Measurements from ENCODE around the gene MAGI2.

MAGI2 gene

DNA sequence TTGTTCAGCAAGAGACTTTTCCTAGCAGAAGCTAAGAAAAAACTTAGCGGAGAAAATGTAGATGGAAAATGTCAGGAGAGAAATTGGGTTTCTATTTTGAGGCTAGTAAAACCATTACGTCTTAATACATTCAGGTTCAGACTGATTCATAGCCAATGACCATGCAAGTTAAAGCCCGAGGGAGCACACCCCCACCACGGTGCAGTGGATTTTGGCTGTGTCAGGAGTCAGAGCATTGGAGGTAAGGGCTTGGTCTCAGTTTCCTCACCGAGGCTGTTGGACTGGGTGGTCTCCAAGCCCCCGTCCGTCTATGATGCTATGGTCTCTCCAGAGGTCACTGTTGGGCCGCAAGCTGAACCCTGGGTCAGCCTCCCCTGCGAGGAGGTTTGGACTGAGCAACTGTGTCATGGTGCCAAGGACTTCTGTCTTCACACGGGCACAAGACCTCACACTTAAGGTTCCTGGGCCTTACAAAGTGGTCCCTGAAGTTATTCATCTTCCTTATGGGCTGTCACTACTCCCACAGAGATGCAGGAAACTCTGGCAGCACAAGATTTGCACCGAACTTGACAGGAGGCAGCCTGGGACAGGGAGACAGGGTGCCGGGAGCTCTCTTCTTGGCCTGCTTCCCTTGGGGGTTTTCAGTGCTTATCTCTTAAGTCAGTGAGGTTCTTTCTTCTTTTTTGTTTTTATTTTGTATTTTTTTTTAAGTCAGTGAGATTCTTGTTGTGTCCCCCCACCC is 1468.1 kb downstream of the MAGI2 start:
- H3K27me3 Mint-ChIP-seq = peaks cover 7% of the 10 kb centered on the region
- H3K4me3 Mint-ChIP-seq = no peak overlapping the region
- no peak overlapping the region for H3K27ac Mint-ChIP-seq
- DNase-seq = no peak
- no peaks in the 10 kb centered on the region for H3K4me1 Mint-ChIP-seq
- H3K36me3 Mint-ChIP-seq = no peaks in the 10 kb centered on the region
- CTCF ChIA-PET = no interaction called here
- no peaks in the 10 kb centered on the region for H3K9me3 Mint-ChIP-seq

DNA sequence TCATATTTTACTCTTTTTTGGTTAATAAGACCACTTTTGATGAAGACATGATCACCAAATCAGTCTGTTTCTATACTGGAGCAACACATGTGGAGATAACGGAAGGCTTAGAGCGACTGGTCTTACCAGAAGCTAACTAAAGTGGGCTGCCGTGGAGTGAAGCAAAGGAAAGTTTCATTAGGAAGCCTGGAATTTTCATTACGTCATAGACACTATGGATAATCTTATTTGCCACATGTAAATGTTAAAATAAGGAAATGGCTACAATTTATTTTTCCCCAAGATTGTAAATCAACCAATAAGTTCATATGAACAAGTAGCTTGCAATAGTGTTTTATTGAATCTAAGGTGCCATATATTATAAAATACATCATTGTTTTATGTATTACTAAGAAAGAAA is 1469.5 kb downstream of the MAGI2 start:
- Mint-ChIP-seq H3K4me1 (no peaks in the 10 kb centered on the region), H3K27me3 (peaks cover 7% of the 10 kb centered on the region), H3K4me3 (no peak overlapping the region), H3K9me3 (no peaks in the 10 kb centered on the region), H3K27ac (no peak overlapping the region), H3K36me3 (no peaks in the 10 kb centered on the region)
- DNase-seq = no peak
- CTCF ChIA-PET = no interaction called here

DNA sequence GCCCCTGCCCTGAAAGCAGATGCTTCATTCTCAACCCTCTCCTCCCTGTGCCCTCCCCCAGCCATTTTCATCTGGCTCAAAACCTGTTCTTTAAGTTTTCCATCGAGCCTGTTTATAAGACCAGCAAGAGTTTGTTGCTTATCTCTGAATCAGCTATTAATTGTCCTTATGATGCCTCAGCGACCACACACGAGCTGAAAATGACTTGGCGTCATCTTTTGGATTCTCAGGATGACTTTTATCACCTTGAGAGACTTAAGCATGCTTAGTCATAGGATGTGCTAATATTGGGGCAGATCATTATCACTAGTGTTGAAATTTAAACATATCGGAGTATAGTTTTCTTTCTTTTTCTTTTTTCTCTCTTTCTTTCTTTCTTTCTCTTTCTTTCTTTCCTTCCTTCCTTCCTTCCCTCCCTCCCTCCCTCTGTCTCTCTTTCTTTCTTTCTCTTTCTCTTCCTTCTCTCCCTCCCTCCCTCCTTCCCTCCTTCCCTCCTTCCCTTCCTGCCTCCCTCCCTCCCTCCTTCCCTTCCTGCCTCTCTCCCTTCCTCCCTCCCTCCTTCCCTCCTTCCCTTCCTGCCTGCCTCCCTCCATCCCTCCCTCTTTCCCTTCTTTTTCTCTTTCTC is 1470.4 kb downstream of the MAGI2 start:
- no peak overlapping the region for H3K27ac Mint-ChIP-seq
- no peak overlapping the region for H3K4me3 Mint-ChIP-seq
- peaks cover 7% of the 10 kb centered on the region for H3K27me3 Mint-ChIP-seq
- H3K36me3 Mint-ChIP-seq = no peaks in the 10 kb centered on the region
- CTCF ChIA-PET = no interaction called here
- no peaks in the 10 kb centered on the region for H3K9me3 Mint-ChIP-seq
- no peak for DNase-seq
- H3K4me1 Mint-ChIP-seq = no peaks in the 10 kb centered on the region

DNA sequence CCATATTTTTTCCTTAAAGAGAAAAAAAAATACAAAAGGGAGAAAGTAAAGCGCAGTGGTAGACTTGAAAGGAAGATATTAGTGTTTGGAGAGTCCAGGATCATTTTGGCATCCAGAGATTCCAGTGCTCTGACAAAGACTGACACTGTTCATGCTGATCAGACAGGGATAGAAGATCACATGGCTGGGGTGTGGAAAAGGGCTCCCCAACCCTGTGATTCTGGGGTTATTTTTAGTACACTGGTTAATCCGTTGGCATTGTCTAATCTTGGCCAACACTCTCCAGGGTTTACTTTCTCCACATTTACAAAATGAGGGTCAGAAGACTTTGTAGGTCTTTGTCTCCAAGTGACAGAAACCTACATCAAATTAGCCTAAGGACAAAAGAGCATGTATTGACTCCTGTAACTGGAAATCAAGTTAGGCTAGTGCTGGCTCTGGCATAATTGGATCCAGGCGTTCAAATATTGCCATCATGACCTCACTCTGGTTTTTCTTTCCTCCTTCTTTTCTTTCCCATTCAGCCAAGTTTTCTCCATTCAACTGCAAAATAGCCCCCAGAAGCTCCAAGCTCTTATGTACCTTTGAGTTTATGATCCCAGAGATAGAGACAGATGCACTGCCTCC is 1473.3 kb downstream of the MAGI2 start:
- CTCF ChIA-PET = no interaction called here
- DNase-seq = no peak
- H3K27me3 Mint-ChIP-seq = peaks cover 7% of the 10 kb centered on the region
- H3K4me3 Mint-ChIP-seq = no peak overlapping the region
- H3K27ac Mint-ChIP-seq = no peak overlapping the region
- no peaks in the 10 kb centered on the region for H3K4me1 Mint-ChIP-seq
- H3K36me3 Mint-ChIP-seq = no peaks in the 10 kb centered on the region
- no peaks in the 10 kb centered on the region for H3K9me3 Mint-ChIP-seq

DNA sequence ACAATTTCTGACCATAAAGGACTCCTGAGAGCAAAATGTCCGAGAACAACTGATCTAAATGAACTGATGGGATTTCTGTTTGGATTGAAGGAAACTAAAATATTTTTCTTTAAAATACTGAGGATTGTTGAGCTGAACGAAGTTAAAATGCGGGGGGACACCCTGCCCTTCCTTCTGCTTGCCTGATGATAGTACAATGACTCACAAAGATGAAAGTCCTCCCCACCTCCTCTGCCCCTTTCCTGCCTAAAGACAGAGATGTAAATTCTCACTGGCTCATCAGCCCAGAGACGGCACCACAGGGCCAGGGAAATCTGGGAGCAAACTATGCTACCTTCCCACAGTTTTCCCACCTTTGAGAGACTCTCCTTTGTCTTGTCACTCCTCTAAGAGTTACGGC is 1474.2 kb downstream of the MAGI2 start:
- Mint-ChIP-seq H3K9me3 (no peaks in the 10 kb centered on the region), H3K36me3 (no peaks in the 10 kb centered on the region), H3K27me3 (peaks cover 7% of the 10 kb centered on the region), H3K4me3 (no peak overlapping the region), H3K27ac (no peak overlapping the region), H3K4me1 (no peaks in the 10 kb centered on the region)
- no peak for DNase-seq
- CTCF ChIA-PET = no interaction called here

DNA sequence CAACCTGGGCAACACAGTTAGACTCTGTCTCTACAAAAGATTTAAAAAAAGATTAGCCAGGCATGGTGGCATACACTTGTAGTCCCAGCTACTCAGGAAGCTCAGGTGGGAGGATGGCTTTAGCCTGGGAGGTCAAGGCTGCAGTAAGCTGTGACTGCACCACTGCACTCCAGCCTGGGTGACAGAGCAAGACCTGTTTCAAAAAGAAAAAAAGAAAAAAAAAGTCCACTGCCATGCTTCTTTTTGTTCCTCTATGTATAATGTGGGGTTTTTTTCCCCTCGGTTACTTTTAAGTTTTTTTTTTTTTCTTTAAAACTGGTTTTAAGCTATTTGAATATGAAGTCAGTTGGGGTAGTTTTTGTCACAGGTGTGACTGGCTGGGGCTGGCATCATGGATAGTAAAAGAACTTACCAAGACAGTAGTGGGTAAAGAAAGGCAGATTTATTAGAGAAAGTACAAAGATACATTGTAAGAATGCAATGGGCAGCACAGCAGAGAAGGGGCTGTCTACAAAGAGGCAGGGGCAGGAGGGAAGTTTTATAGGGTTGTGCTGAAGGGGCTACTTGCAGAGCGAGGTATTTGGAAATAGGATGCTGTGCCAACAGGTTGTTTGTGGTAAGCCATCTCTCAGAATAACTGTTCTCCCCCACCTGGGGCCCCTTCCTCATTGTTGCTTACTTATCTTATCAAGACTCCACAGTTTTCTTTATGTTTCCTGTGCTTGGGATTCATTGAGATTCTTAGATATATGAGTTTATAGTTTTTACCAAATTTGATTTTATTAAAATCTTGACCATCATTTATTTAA is 1477.6 kb downstream of the MAGI2 start:
- DNase-seq = no peak
- Mint-ChIP-seq H3K27ac (no peak overlapping the region), H3K27me3 (peaks cover 3% of the 10 kb centered on the region), H3K4me1 (no peaks in the 10 kb centered on the region), H3K9me3 (no peaks in the 10 kb centered on the region), H3K36me3 (no peaks in the 10 kb centered on the region), H3K4me3 (no peak overlapping the region)
- CTCF ChIA-PET = no interaction called here

DNA sequence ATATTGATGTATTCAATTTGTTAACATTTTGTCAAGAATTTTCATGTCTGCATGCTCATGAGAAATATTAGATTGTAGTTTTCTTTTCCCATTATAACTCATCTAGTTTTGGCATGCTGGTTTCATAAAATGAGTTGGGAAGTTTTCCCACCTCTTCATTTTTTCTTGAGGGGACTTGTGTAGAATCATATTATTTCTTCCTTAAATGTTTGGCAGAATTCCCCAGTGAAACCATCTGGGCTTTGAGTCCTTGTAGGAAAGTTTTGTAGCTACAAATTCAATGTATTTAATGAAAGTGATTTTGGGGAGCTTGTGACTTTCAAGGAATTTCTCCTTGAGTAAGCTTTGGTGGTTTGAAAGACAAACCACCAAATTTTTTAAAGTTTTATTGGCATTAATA is 1481.7 kb downstream of the MAGI2 start:
- Mint-ChIP-seq H3K4me1 (no peaks in the 10 kb centered on the region), H3K9me3 (no peaks in the 10 kb centered on the region), H3K27me3 (no peaks in the 10 kb centered on the region), H3K27ac (no peak overlapping the region), H3K4me3 (no peak overlapping the region), H3K36me3 (no peaks in the 10 kb centered on the region)
- no peak for DNase-seq
- CTCF ChIA-PET = no interaction called here

DNA sequence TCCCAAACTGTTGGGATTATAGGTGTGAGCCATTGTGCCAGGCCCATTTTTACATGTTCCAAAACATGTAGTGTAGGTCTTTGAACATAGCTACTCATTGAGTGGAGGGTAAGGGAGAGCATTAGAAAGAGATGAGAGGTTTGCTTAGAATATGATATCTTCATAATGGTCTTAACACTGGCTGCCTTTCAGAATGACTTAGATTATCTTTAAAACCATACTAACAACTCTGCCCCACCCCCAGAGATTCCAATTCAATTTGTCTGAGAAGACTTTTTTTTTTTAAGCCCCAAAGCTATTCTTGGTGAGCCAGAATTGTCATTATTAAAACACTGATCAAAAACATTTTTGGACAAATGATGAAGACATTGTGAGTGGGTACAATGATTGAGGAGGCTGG is 1486.0 kb downstream of the MAGI2 start:
- peaks cover 1% of the 10 kb centered on the region for H3K36me3 Mint-ChIP-seq
- no peaks in the 10 kb centered on the region for H3K9me3 Mint-ChIP-seq
- no peak for DNase-seq
- no peak overlapping the region for H3K4me3 Mint-ChIP-seq
- H3K27ac Mint-ChIP-seq = no peak overlapping the region
- CTCF ChIA-PET = no interaction called here
- H3K27me3 Mint-ChIP-seq = no peaks in the 10 kb centered on the region
- no peaks in the 10 kb centered on the region for H3K4me1 Mint-ChIP-seq

Measured in activated naive CD4-positive, alpha-beta T cell treated with anti-CD3 and anti-CD28 coated beads, Interleukin-2, amount 10 ng/mL, durations not matched to agents 7 days and 5 days (primary cell).